GM15510 (cell line): ENCODE data around the gene HMCN1.

ENCODE experiments used
- POLR2A ChIP-seq: IDR thresholded peaks from 3 replicates; pipeline ENCODE4 v1.6.1; 2011; ENCODE audit warnings: borderline replicate concordance; ENCODE audit not compliant: insufficient read length; ENCODE audit errors: extremely low read depth

The HMCN1 gene

DNA sequence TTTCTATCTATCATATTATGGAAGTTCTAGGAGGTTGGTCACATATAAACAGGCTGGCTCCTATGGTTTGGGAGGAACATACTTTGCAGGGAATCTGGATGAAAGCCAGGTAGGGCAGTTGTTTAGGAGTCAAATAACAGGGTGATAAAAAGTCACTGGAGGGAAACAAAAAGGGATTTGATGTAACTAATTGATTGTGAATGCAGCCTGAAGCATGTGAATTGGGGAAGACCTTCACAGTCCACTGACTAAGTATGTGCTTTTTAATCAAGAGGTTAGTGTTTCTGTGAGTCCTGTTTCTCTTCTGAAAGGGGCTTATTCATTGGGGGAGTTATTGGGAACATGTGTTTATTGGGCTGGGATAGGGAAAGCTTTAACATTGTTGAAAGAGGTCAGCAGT is 41.3 kb downstream of the HMCN1 start:
- TF ChIP-seq POLR2A, result no peak

DNA sequence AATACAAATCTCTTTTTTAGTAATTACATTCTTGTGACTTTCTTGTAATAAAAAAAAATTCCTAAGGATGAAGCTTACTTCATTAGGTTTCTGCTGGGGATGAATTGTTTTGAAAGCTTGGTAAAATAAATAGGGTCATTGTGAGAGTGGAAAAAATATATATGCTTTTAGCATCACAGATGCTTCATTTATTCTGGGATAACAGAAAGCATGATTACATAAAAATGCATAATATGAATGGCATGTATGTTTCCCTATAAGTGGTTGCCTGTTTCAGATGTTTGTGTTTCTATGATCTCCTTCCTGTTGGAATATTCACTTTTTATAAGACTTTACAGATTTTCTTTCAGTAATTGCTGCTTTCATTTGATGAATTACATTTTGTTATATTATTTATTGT is 42.3 kb downstream of the HMCN1 start:
- no peak for TF ChIP-seq POLR2A

DNA sequence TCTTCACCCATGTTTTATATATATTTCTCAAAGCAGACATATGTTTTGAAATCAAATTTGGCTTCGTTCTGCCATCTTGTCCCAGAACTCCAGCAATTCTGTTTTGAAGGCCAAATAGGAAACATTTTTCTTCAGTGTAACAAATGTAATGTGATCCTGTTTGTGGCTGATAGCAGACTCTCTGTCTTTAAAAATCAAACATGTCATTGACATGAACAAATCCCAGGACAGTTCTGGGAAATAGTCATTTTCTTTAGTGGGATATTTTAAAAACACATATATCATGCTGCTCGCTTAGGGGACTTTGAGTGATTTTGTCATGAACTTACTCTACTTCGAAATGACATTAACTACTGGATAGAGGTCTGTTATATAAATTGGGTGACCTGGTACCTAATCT is 51.4 kb downstream of the HMCN1 start:
- no peak for TF ChIP-seq POLR2A

DNA sequence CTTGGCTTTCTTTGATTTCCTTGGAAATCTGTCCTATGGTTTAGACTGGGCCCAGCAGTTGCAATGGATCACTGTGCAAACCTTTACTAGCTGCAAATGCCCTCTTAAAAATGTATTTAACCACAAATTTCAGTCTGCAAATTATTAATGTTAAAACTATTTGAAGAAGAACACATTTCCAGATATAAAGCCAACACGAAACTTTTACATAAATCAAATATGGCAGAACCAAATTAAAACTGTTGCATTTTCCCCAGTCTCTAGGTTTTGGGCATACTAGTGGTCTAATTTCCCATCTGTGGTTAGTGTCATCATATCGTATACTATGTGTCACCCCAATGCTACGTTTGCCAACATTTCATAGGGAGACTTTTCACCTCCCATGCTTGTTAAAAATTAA is 52.3 kb downstream of the HMCN1 start:
- TF ChIP-seq POLR2A, result no peak

DNA sequence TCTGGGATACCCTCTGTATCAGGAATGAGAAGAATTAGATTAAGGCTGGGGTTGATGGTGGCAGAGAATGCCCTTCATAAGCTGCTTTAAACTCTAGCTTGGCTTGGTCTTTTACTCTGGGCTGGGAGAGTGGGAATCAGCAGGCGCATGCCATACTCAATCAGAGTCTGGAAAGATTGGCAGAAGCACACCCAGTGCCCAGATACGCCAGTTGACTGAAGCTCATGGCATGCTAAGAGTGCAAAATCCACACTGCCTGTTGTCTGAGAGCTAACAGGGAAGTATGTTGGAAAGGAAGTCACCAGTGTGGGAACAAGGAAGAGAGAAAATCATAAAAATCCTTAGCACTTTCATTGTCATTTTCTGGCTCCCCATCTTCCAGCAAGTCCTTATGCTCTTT is 53.0 kb downstream of the HMCN1 start:
- no peak for TF ChIP-seq POLR2A

DNA sequence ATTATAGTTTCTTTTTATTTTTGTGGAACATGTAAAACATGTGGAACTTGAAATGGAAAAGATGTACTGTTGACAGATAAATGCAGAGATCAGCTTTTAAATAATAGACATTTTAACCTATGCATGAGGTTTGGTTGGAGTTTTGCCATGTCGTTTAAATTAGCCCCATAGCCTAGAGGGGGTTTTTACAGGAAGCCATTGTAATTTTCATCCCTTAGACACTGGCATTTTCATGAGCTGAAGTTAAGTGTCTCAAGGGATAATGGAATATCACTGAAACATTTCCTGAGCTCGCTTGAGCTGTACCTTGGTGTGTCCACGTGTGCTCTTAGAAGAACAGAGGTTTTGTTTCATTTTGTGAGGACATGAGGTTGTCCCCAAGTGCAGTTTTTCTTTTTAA is 54.2 kb downstream of the HMCN1 start:
- TF ChIP-seq POLR2A, result no peak

DNA sequence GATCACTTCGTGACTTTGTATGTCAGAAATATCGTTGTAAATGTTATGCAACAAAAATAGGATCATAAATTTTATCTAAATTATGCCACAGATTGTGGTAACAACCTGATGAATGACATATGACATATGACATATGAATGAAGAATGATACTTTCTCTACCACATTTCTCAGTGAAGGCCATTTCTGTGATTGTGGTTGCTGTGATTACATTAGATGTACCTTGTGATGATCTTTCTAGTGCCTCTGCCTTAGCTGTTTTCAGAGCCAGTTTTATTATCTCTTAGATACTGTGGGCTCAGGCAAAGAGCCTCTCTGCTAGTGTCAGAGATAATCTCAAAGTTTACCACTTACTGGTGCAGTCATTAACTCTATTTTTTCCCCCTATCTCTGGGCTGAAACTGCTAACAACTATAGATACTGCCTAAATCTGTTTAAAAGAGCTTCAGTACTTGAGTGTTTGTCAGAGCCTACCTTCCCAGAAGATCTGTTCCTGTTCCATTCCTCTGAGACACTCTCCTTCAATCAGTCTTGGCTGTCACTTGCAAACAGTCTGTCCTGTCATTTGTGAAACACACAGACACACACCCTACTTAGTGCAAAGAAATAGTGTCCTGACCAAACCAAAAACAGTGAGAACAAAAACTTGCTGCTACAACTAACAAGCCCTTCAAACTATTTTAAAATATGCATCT is 55.5 kb downstream of the HMCN1 start:
- no peak for TF ChIP-seq POLR2A

DNA sequence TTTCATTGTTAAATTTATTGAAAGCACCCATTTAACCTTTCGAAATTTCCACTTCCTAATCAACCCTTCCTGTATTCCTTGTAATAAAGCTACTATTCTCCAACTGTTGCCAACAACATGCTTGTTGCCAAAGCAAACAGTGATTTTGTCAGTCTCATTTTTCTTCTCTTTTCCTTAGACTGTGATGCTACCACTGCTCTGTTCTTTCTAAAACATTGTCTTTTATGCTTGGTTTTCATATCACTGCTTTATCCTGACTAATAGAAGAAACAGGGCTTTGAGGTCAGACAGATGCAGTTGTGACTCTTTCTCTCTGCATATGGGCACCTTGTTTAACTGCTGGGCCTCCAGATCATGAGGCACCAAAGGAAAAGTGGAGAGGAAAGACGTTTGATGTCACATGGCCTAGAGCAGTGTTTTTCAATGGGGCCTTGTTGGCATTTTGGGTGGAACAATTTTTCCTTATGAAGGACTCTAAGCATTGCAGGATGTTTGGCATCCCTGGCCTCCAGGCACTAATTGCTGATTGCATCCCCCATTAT is 56.1 kb downstream of the HMCN1 start:
- TF ChIP-seq POLR2A, result no peak

DNA sequence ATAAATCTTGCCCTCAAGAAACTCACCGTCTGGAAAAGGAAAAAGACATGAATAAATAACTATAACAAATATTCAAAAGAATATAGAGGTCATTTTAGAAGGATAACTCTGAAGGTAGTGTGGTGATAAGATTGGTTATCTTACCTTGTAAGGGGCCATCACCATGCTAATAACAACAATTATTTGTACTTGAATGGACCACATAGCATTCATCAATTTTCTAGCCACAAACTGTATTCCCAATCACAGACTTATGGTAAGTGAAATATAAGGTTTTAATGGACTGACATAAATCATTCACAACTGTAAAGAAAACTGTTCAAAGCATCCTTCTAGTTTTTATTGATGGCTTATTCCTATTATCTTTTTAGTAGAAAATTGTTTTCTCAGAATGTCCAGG is 57.8 kb downstream of the HMCN1 start:
- no peak for TF ChIP-seq POLR2A

DNA sequence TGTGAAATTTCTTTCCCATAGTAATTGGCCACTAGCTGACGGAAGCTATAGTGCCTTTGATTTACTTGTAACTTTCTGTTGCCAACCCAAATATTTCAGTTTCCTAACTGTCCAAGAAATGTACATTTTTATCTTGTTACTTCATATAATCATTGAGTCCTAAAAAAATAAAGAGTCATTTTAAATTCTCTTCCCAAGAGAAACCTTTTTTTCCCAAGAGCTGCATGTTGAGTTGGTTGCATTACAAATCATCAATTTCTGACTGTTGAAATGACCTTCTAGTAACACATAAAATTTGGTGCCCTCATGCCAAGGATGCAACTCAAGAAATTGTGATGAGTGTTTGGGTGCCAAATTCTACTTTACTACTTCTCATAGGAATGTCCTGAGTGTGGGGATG is 61.0 kb downstream of the HMCN1 start:
- TF ChIP-seq POLR2A, result no peak

DNA sequence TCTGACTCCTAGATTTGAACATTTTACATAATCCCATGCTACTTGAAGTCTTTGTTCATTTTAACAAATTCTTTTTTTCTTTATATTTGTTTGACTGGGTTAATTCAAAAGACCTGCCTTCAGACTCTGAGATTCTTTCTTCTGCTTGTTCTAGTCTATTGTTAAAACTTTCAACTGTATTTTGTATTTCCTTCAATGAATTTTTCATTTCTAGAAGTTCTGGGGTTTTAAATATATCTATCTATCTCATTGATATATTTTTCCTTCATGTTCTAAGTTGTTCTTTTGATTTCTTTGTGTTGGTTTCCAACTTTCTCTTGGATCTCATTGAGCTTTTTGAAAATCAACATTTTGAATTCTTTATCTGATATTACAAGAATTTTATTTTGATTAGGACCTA is 64.3 kb downstream of the HMCN1 start:
- no peak for TF ChIP-seq POLR2A

DNA sequence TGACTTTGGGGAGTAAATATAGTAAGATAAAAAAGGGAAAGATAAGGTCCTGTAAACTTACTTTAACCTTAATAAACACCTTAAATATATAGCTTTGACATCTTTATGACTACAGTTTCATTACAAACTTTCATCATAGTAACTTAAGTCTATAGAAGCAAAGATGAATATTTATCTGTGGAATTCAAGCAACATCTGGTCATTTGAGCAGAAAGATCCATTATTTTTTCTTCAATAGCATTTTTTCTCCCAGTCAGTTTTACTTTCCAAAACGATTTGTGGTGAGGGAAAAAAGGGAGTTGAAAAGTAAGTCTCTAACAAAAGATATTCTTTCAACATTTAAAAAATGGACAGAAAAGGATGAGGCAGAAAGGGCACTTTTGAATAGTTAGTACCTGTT is 69.0 kb downstream of the HMCN1 start:
- no peak for TF ChIP-seq POLR2A

DNA sequence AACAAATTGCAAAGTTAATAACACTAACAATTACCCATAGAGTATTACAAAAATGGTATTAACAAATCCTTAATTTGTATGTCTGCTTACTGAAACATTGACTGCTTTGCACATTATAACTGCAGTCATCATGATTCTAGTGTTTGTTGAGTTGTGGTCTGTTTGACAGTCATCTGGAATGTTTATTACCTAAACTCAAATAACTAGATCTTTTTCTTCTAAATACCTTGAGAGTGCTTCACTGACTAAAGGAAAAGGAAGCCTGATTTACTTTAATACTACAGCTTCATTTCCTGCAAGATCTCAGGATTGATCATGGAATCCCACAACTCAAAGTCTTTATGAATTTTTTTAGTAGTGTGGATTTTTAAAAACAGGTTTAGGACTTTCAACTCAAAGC is 70.0 kb downstream of the HMCN1 start:
- TF ChIP-seq POLR2A, result no peak

DNA sequence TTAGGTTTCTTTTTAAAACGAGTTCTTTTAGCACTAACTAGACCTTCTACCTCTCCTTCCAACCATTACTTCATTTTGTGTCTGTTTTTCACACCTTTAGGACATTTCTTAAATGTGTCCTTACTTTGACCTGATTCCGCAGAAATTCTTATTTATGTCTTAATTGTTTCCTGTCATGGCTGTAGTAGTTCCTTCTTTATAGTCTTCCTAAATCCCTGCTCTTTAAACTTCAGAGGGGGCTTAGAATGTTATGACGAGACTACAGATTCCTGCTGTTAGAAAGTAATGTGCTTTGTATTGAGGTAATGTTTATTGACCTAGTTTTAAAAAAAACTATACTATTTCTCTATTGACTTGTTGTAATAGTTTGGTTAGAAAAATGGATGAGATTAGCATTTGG is 70.4 kb downstream of the HMCN1 start:
- TF ChIP-seq POLR2A, result no peak

DNA sequence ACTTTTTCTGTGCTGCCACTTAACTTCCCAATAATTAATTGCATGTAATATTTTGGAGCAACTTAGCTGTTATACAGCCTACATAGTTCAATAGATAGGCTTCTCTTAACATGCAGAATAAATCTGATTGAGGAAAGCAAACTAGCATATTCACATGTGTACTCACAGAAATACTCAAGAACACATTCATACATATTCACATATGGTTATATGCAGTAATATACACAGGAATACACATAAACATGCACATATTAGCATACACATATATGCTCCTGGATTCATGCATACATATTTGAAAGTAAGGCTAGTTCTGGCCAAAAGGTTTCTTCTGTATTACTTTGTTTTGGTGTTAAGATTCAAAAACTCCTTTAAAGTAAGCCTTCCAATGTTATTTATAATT is 73.1 kb downstream of the HMCN1 start:
- TF ChIP-seq POLR2A, result no peak

DNA sequence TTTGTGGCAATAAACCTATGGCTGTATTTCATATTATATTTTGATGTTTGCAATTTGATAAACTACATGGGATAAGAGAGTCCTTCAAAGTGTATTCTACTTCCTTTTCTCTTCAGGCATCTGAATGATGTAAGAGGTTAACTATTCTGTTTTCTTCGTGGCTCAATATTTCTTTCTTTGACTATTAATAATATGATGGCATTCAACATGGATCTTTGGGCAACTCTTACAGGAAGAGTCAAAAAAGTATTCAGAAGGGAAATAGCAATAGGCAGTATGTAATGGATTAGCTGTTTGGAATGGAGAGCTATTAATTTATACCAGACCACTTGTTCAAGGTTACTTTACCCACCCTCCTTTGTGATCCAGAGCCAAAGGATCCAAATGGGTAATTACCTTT is 74.4 kb downstream of the HMCN1 start:
- TF ChIP-seq POLR2A, result no peak
